NCI-H526 (cell line): ENCODE results near the gene DMTF1.
"Not testable (repeated sequence)": the region's sequence is repeated elsewhere in the genome, so short reads cannot be mapped to it uniquely, and the experiment has no call there.

ENCODE experiments used
- DNase-seq, 2 experiments: peaks; one replicate each; lab custom pipeline; 2025; lab: John Stamatoyannopoulos, UW

The DMTF1 gene

DNA sequence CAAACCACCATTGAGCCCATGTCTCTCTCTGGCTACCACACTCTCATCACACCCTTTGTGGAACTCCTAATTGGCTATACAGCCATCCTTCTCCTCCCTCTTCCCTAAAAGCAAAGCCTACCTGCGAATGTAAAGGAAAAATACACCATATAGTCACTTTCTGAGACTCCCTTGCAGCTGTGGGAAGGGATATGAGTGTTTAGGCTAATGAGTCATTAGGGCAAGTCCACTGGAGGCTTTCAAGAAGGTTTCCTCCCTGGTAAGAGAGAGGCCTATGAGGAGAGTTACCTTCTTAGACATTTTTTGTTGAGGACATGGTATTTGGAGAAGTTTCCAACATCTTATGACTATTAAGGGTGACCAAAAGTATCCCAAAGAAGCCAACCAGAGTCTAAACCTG, 71.4 kb downstream of the DMTF1 start:
- no peak for DNase-seq

DNA sequence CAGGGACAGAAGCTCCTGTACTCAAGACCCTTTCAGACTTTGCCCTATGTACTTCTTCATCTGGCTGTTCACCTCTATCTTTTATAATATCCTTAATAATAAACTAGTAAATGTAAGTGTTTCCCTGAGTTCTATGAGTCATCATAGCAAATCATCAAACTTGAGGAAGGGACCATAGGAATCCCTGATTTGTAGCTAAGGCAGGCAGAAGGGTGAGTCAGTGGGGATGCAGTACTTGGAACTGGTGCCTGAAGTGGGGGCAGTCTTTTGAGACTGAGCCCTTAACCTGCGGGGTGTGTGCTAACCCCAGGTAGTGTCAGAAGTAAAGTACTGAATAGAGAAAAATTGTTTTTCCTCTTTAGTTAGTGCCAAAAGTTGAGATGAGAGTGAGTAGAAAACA, 73.4 kb downstream of the DMTF1 start:
- DNase-seq = no peak

DNA sequence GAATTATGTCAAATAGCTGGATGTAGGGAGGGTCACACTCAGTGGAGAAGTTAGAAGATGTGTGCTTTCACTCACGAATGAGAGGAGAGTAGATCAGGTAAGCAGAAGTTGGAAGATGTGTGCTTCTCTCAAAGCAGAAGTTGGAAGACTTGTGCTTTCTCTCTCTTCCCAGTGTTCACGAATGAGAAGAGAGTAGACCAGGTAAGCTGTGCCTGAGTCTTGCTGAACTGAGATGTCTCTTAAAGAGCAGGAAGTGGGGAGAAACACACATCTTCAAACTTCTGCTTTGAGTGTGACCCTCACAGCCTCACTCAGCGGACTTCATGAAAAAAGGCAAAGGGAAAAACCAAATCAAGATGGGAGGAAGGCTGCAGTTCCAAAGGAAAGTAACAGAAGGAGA, 74.2 kb downstream of the DMTF1 start:
- DNase-seq = no peak

DNA sequence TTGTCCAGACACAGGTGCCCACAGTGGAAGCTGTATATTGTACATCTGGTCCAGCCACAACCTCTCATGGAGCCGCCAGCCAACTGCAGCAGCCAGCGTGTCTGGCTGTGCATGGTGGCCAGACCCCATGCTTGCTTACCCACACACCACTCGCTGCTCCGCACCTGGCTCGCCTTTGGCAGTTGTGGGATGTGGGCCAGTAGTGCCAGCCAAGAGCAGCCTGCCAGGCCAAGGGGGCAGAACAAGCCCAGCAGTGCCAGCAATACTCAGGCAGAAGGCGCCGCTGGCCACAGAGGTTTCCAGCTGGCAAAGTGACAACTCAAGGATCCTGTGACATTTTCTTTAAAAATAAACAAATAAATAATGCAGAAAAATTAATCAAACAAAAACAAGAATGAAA, 79.0 kb downstream of the DMTF1 start:
- DNase-seq = no peak

DNA sequence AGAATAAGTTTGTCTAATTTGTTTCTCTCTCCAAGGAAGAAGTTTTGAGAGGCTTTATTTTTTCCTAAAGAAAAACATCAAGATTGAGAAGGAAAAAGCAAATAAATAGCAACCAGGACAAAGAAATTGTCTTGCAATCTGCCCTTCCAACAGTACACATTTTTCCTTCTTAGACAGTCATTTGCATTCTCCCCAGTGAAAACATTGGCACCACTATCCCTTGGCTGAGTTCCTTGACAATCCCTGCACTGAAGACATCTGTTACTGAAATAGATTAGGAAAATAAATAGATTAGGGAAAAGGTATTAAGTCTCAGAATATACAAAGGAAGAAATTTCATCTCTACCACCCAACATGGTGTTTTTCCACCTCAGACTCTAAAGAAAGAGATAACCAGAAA, 79.5 kb downstream of the DMTF1 start:
- no peak for DNase-seq

DNA sequence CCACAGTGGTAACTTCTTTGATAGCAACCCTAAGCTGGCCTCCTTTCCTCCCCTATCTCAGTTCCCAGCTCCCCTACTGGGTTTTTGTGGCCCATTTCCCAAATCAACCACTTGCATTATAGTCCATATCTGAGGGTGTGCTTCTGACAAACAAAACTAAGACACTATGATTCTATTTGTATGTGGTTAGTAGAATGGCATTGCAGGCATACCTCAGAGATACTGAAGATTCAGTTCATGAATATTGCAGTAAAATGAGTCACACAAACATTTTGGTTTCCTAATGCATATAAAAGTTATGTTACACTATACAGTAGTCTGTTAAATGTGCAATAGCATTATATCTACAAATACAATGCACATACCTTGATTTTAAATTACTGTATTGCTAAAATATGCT, 82.7 kb downstream of the DMTF1 start:
- DNase-seq = no peak

DNA sequence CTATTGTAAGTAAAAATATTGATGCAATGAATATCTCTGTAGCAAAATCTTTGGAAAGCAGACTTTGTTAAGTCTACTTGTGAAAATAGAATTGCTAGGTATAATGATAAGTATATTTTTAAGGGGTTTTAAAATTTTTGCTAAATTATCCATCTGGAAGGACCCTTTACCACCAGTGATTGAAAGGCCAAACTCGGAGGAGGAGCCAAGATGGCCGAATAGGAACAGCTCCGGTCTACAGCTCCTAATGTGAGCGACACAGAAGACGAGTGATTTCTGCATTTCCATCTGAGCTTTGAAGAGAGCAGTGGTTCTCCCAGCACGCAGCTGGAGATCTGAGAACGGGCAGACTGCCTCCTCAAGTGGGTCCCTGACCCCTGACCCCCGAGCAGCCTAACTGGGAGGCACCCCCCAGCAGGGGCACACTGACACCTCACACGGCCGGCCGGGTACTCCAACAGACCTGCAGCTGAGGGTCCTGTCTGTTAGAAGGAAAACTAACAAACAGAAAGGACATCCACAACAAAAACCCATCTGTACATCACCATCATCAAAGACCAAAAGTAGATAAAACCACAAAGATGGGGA, 86.3 kb downstream of the DMTF1 start:
- not testable (repeated sequence) for DNase-seq

DNA sequence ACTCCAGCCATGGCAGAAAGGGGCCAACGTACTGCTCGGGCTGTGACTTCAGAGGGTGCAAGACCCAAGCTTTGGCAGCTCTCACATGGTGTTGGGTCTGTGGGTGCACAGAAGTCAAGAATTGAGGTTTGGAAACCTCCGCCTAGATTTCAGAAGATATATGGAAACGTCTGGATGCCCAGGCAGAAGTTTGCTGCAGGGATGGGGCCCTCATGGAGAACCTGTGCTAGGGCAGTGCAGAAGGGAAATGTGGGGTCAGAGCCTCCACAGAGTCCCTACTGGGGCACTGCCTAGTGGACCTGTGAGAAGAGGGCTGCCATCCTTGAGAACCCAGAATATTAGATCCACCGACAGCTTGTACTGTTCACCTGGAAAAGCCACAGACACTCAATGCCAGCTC, 93.4 kb downstream of the DMTF1 start:
- DNase-seq = not testable (repeated sequence)
